GM19035 (cell line): ENCODE results near the gene C8A.

Source experiments
- ATAC-seq: cut with Tn5 transposase; IDR thresholded peaks from one replicate; pipeline ENCODE4 v1.9.1; 2021; ENCODE audit not compliant: unreplicated experiment

C8A gene

DNA sequence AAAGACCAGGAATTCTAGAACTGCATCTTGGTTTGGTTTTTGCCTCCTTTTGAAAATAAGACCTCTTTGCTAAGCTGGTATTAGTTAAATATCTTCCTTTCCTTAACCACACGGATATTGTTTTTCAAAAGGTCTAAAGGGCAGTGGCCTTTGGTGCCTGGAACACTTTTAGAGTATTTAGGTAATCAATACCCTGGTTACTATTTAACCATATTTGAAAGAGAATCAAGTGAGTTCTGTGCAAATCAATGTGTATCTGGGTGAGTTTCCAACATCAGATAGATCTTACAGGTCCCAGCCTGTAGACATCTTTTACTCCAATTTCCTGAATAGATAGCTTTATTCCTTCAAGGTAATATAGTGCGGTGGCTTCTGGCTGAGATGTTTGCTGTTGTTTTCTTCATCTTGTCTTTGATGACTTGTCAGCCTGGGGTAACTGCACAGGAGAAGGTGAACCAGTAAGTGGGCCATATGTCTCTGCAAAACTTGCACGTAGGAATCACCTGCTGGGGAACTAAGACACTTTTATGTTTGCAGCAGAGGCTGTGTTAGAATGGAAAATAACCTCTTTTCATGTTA, at the start of gene C8A:
Gene C8A, plus strand, starts transcription at position 277 of the 579 bp plus-strand sequence. Its CDS starts 105 bp downstream, at position 382.
- no peak for ATAC-seq

DNA sequence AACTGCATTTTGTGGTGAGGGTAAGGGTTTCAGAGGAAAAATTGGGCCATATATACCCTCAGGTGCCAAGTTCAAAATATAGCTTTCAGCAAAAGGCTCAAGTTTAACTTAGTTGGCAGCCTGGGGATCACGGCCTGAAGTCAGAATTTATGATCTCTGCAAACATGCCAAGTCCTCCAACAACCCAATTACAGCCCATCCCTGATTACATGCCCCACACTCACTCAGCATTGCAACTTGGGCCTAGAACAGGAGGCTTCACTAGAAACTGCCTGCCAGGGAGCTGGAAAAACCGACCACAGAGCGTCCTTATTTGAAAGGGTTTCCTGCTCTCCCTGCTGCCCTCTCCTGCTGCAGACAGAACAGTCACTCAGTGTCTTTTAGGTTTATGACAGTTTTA, 47.8 kb upstream of the C8A start:
- no peak for ATAC-seq

DNA sequence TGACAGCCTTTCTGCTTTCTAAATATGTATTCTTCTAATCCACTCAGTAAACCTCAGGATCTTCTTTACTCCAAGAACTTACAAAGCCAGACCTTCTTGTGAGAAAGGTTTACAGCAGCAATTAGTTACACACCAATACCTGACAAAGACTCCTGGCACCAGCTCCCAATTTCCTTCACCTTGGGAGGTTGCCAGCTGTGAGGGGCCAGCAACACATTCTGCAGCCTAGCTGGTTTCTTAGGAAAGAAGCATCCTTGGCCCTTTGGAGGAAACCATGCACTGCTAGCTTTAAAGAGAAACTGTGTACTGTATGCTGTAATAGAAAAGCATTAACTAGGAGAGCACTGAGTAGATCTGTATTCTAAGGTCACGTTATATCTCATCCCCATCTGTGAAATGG, 46.2 kb upstream of the C8A start:
- no peak for ATAC-seq

DNA sequence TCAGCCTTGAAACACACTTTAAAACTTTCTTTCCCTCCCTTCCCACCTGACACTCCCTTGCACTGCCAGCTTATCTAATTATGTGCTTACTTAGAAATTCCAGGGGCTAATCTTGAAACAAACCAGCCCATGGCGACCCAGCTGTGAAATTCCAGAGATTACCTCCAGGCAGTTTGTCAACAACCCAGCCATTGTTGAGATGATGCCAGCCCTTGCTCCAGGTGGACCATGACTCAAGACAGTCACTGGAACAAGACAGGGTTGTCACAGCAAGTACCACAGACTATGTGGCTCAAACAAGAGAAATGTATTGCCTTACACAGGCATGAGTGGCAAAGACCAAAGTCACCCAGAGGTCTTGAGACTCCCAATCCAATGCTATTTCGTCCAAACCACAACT, 43.3 kb upstream of the C8A start:
- ATAC-seq: no peak

DNA sequence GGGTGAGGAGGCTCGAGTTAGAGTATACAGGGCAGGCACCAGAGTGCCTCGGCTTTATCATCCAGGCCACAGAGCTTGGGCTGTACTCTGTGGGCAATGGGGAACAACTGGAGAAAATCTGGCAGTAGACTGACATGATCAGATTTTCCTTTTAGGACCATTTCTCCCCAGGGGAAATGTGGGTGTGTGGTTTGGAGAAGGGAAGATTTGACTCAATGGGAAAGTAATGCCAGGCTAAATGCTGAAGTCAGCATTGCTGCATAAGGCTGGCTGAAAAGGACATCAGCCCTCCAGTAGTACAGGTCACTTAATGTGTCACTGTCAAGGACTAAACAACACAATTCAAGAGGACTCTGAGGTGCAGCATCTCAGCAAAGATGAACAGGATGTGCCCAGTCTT, 40.4 kb upstream of the C8A start:
- no peak for ATAC-seq

DNA sequence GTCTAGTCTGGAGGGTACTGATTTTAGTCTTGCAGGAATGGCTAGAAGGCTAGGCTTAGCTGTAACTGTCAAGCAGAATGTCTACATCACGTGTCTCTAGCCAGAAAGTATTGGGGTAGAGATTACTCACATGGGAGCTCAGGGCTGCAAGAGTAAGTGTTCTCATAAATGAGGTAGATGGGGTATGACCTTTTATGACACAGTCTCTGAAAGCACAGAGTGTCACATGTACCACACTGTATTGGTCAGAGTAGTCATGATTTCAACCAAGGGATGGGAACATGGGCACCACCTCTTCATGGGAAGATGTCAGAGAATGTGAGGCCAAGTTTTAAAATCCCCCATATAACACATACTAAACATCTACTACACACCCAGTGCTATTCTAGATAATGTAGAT, 38.3 kb upstream of the C8A start:
- ATAC-seq: no peak

DNA sequence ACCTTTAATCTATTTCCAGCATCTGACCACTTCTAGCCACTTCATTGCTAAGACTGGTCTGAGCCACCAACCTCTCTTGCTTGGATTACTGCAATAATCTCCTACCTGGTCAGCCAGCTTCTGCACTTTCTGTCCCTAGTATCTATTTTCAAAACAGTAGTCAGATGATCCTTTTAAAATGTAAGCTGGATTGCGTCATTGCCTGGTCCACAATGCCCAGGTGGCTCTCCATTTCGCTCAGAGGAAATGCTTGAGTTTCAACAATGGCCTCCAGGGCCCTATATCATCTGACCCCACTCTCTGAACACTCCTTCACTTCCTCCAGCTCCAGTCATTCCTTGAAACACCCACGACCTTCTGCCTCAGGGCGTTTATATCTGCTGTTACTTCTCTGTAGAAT, 37.7 kb upstream of the C8A start:
- peak; percentile 45 for ATAC-seq

DNA sequence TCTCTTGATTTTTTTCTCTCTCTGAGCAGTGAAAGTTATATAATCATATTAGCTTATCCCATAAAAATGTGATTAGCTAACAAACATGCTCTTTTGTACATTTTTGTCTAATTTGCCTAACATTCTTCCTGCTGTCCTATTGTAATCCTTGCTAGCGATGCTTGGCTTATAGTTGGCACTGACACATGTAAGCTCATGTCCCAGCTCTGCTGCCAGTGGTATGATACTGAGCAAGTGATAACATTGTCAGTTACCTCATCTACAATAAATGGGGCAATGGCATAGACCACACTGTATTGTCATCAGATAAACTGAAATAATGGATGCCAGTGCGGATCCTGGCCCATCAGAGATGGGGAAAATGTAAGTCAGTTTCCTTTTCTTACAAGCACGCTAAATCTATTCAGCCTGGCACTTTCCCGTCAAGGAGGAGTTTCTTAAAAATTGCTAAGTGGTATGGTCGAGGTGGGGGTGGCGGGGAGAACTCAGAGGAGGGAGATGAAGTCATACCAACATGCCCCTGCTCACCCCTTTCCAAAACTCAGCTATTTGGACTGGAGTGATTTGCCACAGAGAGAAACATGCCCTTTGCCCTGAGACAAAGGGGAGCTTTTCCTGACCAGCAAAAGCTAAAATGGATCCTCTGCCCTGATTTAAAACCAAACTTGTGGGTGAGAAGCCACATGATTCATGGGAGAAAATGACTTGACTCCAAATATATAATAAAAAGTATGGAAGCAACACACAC, 36.7 kb upstream of the C8A start:
- ATAC-seq: no peak

DNA sequence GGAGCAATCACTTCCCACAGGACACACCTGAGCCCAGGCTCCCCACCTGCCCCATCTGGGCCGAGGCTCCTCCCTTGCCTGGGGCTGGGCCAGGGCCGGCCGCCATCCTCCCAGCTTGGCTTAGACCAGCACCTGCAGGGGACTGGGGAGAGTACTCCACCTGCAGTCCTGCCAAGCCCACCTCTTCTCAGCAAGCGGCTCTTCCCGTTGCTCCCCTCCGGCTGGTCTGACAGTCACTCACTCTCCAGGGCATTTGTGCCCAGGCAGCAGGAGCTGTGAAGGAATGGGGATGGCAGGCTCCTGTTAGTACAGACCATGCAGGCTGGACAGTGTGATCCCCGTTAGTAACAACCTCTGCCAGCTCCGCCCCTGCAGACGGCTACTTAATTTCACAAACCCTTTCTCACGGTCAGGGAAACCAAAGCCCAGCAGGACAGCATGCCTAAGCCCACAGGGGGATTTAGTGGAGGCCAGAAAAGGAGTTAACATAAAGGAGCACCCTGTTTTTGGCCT, 35.2 kb upstream of the C8A start, which contains the start of gene FYB2:
Gene FYB2, minus strand, starts transcription at position 18 of the 513 bp plus-strand sequence. CDS start 114 bp downstream, outside the sequence.
- ATAC-seq: no peak

DNA sequence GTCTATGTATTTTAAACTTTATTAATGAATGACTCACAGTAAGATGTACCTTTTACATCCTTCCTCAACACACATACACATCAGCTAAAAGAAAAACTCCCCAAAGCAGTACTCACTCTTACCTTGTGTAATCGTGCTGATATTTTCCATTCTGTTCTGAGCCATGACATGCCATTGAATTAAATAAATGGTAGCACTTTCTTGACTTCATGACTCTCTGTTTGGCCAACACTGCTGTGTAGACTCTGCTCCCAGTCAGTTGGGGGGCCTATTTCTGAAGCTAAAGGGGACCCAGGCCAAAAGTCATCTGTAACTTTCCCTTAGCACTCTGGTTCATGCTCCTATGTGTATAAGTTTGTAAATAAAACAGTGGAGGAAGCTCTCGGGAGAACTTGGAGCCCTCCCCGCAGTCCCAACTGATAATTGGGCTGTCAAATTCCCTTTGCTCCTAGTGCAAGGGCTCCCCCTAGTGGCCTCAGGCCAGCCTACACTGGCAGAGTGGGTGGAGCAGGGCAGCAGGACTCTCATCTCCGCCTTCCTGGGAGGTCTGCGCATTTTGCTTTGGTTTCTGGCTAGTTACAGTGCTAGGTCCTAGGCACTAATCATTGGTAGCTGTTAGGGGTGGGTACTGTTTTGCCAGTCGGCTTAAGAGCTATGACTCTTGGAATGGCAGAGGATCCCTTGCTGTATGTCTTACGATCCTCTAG, 33.7 kb upstream of the C8A start:
- peak; percentile 86 for ATAC-seq

DNA sequence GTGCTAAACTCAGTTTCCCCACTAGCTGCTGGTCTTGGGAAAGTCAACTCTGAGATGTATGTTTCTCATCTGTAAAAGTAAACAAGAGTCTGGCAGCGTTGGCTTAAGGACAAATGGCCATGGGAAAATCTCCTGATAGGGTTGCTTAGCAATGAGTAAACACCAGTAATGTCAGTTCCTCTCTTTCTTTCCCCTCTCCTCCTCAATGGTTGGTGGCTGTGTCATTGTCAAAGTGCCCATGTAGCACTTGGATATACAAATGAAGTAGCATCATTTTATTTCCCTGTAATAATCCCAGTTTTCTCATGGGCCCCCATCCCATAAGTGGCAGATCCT, 33.2 kb upstream of the C8A start:
- ATAC-seq: no peak

DNA sequence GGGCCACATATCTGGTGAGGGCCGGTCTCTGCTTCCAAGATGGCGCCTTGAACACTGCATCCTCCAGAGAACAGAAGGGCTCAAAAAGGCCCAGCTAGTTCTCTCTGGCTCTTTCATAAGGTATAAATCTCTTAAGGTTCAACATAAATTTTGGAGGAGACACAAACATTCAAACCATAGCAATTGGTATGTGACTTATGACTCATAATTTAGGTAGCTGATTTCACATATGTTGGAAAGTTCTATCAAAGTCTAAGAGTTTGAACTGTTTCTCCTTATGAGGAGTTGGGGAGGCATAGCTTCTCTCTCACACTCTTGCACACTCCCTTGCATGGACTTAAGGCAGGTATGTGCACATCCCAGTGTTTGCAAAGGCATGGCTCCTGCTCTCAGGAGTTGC, 30.3 kb upstream of the C8A start:
- ATAC-seq: no peak

DNA sequence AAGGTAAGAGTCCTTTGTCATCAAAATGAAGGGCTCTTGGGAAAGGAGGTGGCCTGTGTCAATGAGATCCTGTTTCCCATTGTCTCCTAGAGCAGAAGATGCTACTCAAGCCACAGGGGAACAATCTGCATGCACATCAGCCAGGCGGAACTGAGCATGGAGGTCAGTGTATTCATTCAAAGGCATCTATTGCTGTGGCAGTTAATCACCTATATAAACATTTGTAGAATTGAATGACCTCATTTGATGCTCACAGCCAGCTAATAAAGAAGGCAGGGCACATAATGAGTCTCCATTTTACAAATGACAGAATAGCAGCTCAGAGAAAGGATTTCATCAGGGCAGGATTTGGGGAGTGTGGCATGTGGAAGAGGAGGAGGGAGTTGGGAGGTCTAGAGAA, 29.7 kb upstream of the C8A start:
- no peak for ATAC-seq

DNA sequence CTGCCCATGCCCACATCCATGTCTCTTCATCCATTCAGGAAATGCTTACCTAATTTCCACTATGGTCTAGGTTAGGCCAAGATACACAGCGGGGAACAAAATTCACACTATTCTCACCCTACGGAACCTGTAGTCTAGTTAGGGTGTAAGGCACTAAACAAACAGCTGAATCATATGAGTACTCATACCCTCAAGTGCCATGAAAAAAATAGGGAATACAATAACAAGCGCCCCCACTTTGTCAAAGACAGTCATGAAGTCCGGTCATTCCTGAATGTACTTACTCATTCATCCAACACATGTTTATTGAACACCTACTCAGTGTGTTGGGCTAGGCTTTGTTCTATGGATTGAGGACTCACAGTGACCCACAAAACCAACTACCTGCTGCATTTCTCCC, 29.2 kb upstream of the C8A start:
- ATAC-seq: no peak

DNA sequence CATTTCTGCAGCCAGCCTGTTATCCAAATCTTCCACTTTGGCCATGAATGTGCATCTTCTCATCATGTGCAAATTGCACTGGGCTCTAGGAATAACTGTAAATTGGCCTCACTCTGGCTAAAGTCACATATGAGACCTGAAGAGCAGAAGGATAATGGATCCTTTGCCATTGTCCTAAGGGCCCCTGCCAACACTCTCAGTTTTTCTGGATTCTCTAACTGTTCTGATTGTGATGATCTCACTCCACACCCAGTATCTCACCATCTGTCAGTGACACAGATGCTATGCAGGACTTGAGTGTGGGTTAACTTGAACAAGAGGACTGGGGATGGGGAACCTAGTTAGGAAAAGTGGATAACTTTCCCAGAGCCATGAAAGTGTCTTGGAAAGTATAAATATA, 26.9 kb upstream of the C8A start:
- ATAC-seq: no peak

DNA sequence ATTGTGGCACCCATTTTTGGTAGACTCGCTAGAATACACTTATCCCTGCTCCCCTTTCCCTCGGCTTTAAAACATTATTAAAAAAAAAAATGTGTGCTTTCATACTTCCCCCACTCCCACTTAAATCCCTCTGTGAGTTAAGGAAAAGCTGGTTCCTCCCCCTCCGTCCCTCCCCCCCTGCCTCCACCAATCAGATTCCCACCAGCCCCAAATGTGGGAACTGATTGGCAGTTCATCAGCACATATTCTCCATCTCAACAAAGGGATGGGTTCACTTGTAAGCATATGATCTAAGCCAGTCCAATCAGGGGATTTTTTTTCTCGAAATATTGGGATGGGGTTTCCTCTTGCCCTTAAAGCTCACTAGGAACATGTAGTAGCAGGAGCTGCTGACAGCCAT, 24.5 kb upstream of the C8A start:
- no peak for ATAC-seq

DNA sequence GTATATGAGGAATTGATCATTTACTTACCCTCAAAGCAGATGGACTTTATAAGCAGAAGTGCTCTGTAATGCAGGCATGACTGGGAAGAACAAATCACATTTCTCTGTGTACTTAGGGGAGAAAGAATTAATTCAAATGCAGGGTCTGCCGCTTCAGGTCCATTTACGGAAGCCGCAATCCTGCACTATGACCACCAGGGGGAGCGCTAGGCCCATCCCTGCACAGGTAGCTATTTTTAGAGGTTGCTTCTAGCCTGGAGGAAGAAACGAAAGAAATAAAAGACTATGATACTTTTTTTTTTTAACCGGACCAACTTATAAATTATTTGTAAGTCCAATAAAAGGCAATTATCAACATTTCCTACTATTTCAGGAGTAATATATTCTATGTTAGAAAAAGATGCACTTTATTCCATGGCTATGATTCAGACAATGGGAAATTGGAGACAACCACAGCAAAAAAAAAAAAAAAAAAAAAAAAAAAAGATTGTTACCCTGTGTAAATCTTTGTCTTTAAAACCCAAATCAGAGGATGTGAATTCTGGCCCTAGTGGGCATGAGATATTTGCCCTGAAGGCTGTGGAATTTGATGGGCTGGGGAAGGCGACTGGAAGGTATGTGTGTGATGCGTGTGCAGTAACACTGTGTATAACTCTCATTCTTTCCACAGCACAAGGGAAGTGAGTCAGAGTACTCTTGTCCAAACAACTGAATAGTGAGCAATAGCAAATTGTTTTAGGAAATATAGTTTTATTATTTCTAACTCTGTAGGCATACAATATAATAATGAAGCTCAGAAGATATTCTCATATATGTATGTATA, 22.5 kb upstream of the C8A start:
- ATAC-seq: peak; percentile 79

DNA sequence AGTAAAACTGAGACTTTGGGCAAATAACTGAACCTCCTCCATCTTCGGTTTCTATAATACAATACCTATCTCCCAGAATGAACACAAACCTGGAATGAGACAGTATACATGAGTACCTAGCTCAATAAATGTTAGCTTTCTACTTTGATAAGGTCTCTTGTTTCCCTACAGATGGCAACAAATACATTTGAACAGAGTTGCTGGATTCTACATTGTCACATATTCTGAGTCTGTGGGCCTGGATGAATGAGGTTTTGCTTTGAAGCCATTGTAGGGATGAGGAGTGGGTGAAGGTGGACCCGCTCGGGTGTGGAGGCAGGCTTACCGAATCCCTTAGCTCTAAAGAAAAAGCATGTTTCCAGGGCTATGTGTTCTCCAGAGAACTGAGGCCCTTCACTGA, 21.5 kb upstream of the C8A start:
- ATAC-seq: no peak

DNA sequence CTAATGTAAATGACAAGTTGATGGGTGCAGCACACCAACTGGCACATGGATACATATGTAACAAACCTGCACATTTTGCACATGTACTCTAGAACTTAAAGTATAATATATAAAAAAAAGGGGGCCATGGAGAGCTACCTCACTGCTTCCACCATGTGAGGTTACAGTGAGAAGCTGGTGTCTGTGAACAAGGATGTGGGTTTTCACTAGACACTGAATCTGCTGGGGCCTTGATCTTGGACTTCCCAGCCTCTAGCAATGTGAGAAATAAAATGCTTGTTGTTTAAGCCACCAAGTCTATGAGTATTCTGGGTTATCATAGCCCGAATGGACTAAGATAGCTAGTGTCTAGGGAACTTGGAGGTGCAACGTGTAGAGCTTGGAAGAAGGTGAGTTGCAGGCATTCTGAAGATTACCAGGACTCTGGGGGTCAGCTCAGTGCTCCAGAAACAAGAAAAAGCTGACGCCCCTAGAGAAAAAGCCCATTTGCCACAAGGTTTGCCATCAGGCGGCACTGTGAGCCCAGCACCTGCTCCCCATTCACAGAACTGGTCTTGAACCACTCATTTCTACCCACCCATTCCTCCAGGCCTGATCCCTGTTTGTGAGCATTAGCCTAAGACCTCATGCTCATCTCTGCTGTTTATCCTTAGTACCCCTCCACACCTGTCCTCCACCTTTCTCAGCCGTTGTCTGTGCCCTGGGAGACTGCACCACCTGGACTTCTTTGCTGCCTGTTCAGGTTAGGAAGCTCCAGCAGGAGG, 20.3 kb upstream of the C8A start:
- no peak for ATAC-seq

DNA sequence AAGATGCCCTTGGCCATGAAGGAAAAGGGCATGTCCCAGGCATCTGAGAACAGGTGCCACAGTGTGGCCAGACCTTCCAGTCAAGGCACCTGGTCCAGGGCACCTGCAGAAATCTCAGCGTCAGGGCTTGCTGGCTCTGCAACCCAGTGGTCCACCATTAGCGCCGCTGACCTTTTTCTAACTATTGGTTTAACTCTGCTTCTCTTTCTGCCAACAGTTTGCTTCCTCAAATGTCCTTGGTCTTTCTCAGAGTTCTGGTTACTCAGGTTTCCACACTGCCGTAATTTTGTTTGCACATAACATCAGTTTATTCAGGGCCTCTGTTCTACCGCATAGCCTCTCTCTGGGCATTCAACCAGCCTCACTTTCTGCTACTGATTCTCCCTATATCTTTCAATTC, 18.9 kb upstream of the C8A start:
- no peak for ATAC-seq

DNA sequence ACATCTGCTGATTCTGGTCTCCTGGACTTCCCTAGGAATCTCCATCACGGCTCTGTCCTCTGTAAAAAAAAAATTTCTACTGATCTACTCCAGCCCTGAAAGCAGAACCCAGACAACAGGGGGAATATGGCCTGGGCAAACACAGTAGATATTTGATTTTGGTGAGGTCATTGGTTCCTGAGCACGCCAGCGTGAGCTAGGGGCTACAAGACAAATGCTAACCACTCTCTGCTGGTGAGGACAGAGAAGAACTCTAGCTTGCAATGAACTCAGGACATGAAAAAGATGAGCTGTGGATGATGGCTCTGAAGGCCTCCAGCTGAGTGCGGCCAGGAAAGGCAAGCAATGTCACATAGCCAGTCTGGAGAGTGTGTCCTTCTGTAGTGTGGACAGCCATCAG, 18.2 kb upstream of the C8A start:
- ATAC-seq: no peak
